ENCODE data around the gene ZNF688.
A peak's percentile ranks its signal among the peaks of the same experiment; 100 is the strongest.

The ZNF688 gene

DNA sequence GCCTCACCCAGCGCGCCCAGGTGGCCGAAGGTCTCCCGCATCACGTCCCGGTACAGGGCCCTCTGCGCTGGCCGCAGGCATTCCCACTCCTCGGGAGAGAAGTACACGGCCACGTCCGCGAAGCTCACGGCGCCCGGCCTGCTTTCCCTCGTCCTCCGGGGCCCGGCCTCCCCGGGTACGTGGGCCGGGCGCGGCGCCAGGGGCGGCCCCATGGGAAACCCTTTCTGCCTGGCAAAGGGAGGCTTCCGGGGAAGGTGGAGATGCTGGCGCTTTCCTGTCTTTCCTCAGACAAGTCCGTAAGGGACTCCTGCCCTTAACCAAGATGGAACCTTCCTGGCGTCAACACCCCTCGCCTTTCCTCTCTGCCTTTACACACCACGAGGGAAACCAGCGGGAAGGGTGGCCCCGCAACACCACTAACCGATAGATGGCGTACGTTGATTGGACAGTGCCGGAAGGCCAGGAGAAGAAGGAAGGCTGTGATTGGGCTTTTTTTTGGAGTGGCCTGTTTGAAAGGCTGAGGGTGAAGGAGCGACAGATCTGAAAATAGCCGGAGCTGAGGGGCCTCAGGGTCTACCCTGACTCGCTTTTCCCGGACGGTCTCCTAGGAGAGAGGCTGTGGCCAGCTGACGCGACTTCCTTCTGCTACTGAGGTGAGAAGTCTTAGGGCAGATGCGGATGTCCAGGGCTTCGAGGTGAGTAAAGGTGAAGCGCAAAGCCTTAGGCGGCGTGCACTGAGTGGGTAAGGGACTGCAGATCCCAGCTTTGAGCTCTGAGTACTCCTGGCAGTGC is 14.1 kb upstream of the ZNF688 start, which contains the start of gene ZNF785:
Gene ZNF785 (minus strand): TSS at position 298 of the 792 bp plus-strand sequence. CDS start 86 bp downstream, at position 212.
- H3K4me3 ChIP-seq (ENCODE audit: low read depth, low read length): peak within 1 kb of the TSS; percentile 74

DNA sequence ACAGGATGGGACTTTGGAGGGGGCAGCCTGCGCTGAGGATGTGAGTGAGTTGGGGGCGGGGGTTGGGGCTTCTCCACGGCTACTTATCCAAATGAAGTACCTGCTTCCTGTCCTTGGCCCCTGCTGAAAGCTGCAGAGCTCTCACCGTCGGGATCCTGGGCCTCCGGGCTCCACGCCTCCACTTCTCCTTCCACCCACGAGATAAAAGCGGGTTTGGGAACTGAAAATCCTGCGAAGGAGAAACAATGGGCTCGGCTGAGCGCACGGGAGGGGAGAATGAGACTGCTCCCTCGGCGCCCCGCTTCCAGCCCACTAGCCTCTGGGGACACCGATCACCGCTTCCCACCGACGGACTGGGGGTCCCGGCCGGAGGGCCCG is 13.5 kb upstream of the ZNF688 start:
- H3K4me3 ChIP-seq (ENCODE audit: low read depth, low read length): peak overlapping the region; percentile 74

DNA sequence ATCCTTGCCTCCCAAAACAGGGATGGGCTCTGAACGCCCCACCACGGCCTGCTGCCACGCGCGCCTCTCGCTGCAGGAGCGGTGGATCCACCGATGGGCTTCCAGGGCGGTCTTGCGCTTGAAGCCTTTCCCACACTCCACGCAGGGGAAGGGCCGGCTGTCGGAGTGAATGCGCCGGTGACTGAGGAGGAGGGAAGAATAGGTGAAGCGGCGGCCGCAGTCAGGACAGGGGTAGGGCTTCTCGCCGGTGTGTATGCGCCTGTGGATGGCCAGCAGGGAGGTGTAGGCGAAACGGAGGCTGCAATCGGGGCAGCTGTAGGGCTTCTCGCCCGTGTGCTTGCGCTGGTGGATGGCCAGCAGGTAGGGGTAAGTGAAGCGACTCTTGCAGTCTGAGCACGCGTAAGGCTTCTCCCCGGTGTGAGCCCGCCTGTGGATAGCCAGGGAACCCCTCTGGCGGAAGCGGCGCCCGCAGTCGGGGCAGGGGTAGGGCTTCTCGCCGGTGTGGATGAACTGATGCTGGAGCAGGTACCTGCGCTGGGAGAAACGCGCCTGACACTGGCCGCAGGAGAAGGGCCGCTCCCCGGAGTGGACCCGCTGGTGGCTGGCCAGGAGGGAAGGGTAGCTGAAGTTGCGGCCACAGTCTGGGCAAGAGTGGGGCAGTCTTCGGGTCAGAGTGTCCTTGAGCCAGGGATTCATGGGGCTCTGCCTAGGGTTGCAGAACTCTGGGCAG is 11.3 kb upstream of the ZNF688 start:
- H3K4me3 ChIP-seq (ENCODE audit: low read depth, low read length): no peak overlapping the region

DNA sequence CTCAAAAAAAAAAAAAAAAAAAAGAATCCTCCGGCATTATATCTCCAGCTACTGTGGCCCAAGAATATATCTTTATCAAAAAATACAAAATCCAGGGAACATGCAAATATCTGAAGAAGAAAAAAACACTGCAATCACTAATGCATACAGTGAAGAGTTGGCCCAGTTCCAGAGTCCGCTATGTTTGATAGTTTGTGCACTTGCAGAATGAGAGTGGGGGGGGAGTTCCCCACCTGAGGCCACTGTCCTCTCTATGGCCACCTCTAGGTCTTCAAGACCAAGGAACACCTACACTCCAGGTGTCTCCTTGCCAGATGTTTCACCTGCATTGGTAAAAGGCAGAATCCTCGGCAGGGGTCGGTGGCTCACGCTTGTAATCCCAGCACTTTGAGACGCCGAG is 9.9 kb upstream of the ZNF688 start:
- no peak overlapping the region for H3K4me3 ChIP-seq (ENCODE audit: low read depth, low read length)

DNA sequence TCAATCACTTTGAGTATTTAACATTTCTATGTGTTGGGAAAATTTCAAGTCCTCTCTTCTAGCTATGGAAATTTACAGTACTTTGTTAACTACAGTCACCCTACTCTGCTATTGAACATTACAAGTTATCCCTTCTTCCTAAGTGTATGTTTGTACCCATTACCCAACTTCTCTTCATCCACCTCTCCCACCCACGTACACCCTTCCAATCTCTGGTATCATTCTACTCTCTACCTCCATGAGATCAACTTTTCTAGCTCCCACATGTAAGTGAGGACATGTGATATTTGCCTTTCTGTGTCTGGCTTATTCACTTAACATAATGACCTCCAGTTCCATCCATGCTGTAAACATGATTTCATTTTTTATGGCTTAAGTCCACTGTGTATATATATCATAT is 3.2 kb upstream of the ZNF688 start:
- H3K4me3 ChIP-seq (ENCODE audit: low read depth, low read length): no peak overlapping the region

DNA sequence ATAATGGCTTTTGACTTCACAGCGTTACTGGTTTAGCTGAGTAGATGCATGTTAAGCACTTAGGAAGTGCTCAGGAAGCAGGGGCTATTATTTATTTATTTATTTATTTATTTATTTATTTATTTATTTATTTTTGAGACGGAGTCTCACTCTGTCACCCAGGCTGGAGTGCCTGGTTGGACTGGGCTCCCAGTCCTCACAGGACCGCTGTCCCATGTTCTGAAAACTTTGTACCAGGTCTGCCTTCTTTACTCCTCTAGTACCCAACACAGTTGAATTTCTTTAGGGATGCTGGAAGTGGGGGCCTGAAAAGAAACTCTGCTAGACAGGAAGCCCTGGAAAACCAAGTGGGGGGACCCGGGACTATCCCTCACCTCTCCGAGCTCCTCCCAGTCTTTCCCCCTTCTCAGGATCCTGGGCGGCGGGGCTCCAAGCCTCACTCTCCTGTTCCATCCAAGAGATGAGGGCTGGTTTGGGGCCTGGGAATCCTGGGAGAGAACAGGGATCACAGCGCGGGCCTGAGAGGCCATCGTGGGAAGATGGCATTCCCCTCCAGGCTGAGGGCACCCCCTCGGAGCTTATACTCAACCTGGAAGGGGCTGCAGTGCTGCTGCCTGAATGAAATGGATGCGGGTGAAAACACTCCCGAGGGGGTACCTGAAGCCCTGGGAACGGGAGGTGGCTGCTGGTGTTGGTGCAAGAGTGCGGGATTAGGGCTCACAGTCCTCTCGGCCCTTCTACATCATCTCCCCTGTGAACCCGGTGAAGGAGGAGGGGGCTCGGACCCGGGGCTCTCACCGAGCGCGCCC is 674 bp downstream of the ZNF688 start:
- H3K4me3 ChIP-seq (ENCODE audit: low read depth, low read length): peak overlapping the region; percentile 71

DNA sequence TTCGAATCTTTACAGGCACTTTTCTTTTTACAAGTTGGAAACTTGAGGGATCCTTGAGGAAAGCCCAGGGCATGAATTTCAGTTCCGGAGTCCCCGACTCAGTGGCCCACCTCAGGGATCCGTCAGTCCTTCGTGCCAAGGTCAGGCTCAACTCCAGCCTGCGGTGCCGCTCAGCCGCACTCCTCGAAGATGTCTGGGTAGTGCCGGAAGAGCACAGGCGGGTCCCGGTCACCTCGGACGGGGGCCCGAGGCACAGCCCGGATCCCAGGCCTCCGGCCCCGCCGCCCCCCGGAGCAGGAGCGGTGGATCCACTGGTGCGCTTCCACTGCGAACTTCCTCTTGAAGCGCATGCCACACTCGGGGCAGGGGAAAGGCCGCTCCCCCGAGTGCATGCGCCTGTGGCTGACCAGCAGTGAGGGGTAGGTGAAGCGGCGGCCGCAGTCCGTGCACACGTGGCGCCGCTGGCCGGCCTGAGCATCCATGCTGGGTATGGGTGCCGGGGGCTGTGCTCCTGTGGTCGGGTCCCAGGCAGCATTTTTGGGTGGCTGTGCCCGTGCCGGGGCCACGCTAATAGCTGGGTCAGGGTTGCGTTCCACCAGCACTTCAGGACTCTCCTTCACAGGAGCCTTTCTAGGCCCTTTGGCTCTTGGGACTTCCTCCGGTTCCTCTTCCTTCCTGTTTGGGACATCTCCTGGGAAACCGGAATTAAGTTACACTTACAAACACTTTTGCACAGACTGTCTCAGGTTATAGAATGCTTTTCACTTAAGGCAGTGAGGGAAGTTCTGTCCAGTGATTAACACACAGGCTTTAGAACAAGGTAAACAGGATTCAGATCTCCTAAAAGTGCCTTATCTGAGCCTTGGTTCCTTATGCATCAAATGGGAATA is 1.5 kb downstream of the ZNF688 start:
- H3K4me3 ChIP-seq (ENCODE audit: low read depth, low read length): no peak overlapping the region

DNA sequence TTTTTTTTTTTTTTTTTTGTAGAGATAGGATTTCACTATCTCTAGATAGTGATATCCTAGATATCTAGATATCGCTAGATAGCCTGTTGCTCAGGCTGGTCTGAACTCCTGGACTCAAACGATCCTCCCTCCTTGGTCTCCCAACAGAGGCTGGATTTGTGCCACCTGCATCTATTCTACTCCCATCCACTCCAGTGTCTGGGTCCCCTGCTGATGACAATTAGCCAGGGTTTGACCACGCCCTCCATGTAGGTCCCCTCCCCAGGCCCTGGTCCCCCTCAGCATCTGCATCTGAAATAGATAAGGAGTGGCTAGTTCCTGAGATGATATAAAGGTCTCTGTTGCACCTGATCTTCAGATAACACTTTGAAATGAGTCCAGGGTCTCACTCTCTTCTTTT is 2.2 kb downstream of the ZNF688 start:
- H3K4me3 ChIP-seq (ENCODE audit: low read depth, low read length): no peak overlapping the region

DNA sequence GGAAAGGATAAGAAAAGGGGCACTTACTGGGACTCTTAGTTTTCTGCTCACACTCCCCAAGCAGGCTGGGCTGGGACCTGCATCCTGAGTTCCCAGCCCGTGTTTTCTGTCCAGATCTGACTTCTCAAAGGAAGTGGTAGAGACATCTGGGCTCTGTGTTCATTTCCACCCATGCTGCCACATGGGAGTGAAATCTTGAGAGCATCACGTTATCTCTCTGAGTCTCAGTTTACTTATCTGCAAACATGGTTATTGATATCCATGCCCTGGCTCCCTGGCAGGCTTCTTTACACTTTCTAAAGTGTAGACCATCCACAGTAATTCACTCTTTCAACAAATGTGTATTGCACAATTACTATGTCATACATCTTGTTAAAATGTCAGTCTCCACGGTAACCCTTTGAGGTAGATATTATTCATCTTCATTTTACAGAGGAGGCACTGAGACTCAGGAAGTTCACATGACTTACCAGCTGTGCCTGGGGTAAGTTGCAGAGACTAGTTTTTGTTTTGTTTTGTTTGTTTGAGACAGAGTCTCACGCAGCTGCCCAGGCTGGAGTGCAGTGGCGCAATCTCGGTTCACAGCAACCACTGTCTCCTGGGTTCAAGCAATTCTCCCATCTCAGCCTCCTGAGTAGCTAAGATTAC is 3.4 kb downstream of the ZNF688 start:
- H3K4me3 ChIP-seq (ENCODE audit: low read depth, low read length): no peak overlapping the region

DNA sequence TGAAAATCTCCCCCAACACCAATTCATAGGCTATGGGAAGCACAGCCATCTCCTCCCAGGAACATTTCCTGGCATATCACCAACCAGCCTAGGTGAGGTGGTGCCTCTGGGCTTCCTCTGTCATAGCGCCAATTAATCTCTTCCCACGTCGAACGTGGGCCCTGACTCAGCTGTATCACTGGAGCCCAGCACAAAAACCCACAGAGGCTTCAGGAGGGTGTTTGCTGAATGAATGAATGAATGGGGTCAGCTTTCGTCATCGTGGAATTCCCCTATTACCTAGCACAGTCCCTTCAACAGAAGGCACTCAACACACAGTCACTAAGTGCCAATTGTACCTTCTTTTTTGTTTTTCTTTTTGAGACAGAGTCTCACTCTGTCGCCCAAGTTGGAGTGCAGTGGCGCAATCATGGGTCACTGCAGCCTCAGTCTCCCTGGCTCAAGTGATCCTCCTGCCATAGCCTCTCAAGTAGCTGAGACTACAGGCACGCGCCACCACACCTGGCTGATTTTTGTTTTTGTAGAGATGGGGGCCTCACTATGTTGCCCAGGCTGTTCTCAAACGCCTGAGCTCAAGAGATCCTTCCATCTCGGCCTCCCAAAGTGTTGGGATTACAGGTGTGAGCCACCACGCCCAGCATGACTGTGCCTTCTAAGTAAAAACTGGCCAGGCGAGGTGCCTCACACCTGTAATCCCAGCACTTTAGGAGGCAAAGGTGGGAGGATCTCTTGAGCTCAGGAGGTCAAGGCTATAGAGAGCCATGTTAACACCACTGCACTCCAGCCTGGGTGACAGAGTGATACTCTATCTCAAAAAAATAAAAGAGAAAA is 4.1 kb downstream of the ZNF688 start:
- no peak overlapping the region for H3K4me3 ChIP-seq (ENCODE audit: low read depth, low read length)

DNA sequence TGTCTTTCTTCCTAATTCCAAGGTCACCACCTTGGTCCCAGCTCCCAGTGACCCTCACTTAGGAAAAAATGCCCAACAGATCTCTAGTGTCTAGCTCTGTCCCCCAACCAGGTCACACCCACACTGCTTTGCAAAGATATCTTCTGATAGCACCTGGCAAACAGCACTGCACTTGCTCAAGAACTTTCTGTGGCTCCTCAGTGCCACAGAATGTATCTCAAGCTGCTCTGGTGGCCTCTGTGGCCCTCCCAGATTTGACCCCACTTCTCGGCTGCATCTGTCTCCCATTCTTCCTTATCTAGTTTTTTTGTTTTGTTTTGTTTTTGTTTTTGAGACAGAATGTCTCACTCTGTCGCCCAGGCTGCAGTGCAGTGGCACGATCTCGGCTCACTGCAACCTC is 5.0 kb downstream of the ZNF688 start:
- no peak overlapping the region for H3K4me3 ChIP-seq (ENCODE audit: low read depth, low read length)

DNA sequence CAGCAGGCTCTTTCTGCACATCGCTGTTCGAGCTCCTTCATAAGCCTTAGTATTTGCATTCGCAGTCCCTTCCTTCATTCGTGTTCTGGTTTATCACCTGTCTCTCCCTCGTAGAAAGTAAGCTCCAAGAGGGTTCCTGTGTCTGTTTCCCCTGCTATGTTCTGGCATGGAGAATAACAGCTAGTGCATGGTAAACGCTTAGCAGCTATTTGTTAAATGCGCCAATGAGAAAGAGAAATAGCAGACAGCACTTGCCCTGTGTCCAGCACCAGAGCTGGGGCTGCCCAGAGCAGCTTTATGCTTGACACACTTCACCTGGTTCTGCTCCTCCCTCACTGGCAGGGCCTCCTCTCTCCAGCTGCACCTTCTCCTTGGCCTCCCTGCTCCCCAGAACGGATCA is 5.5 kb downstream of the ZNF688 start:
- no peak overlapping the region for H3K4me3 ChIP-seq (ENCODE audit: low read depth, low read length)

DNA sequence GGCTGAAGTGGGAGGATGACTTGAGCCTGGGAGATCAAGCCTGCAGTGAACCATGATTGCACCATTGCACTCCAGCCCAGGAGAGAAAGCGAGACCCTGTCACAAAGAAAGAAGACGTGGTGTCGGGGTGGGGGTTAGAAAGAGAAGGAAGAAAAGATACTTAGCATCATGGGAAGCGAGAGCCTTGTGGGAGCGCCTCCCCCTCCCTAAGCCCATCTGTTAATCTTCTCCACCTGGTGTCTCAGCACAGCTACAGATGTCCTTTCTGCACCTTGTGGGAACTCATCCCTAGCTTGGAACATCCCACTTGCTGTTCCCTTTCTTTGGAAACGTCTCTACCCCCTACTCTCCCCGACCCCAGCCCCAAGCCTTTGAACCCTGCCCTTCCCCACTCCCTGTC is 6.0 kb downstream of the ZNF688 start:
- no peak overlapping the region for H3K4me3 ChIP-seq (ENCODE audit: low read depth, low read length)

DNA sequence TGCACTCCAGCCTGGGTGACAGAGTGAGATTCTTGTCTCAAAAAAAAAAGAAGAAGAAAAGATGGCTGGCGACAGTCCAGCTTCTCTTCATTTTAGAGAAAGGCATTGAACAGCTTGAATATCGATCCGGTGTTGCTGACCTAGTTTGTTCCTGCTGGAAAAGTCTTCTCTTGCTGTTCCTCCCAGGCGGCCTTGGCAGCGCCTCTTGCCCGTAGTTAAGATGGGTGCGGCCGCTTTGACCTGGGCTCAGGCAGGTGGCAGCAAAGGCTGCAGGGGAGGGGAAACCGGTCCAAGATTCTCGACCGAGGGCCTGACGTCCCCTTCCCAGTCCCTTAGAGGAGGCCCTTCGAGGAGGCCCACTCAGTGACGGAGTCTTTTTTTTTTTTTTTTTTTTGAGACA is 9.5 kb downstream of the ZNF688 start:
- H3K4me3 ChIP-seq (ENCODE audit: low read depth, low read length): no peak overlapping the region

DNA sequence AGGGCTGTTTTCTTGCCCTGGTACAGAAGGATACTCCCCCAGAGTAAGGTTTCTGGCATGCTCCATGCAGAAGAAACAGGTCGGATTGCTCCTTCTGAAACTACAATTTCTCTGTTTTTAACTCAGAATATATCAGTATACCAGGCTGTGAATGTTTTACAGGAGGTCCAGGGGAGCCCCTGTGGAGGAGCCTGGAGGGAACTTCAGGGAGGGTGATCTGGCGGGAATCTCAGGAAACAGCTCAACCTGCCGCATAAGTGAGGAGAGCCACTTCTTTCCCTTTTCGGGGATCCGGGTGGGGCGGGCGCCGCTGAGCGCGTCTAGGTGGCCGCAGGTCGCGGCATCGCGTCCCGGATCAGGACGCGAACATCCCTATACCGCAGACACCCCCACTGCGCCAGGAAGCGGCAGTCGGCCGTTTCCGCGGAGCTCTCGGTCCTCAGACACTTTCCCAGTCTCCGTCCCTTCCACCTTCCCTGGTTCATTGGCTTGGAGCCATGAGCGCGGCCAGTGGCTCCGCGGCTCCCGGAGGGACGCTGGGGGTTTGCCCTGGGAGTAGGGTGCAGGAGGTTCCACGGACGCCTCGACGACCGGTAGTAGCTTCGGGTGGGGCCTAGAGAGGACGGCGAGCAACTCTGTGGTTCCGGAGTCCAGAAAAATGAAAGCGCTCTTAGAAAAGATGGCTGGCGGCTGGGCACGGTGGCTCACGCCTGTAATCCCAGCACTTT is 10.3 kb downstream of the ZNF688 start:
- peak overlapping the region; percentile 8 for H3K4me3 ChIP-seq (ENCODE audit: low read depth, low read length)

DNA sequence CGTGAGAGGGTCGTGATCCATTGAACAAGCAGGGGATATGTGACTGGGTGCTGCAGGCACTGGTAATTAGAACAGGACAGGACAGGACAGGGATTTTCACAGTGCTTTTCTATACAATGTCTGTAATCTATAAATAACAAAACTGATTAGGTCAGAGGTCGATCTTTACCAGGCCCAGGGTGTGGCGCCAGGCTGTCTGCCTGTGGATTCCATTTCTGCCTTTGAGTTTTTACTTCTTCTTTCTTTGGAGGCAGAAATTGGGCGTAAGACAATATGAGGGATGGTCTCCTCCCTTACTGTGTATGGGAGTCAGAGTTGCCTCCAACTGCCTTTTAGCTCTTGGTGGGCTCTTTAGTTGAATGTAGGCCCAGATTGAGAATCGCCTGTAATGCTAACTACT is 11.8 kb downstream of the ZNF688 start:
- H3K4me3 ChIP-seq (ENCODE audit: low read depth, low read length): no peak overlapping the region

DNA sequence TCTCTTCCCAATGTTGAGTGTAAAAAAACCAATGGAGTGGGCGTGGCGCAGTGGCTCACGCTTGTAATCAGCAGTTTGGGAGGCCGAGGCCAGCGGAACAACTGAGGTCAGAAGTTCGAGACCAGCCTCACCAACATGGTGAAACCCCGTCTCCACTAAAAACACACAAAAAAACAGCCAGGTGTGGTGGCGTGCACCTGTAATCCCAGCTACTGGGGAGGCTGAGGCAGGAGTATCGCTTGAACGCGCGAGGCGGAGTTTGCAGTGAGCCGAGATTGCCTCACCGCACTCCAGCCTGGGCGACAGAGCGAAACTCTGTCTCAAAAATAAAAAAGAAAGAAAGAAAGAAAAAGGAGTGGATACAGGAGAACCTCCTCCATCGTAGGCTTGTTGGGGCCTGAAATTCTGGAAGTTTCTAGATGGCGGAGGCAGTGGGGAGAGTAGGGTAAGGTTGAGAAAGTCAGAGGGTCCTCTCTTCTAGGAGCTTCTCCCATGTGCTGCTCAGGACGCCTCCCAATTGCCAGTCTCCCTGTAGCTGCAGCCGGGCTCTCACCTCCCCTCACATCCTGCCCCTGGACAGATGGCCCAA is 12.6 kb downstream of the ZNF688 start:
- peak overlapping the region; percentile 24 for H3K4me3 ChIP-seq (ENCODE audit: low read depth, low read length)

All from iPS-11a (cell line).